Activated T-cell treated with anti-CD3 and anti-CD28 coated beads, Interleukin-2, amount 50 U/mL, for 4 hours (primary cell): ENCODE measurements around the gene CCDC85C. TPM values are rescaled to one million over a fixed set of nuclear protein-coding genes. Genes with fewer than 3 reads are reported as not detected.
A peak's percentile ranks its signal among the peaks of the same experiment; 100 is the strongest.

Experiments
- ATAC-seq, 2 donors: fragments of 200-7000 bp; cut with Tn5 transposase; one replicate each; pipeline ENCODE4 v1.10.0; 2021
- DNase-seq: peaks from one replicate; pipeline ENCODE4 v3.0.0-alpha.2; 2020
- H3K27me3 Mint-ChIP-seq: one replicate; pipeline ENCODE4 v1.8.0; 2021; ENCODE audit warnings: low read depth, mixed read lengths
- H3K36me3 Mint-ChIP-seq: one replicate; pipeline ENCODE4 v1.8.0; 2022; ENCODE audit warnings: mixed read lengths; ENCODE audit not compliant: insufficient read depth
- H3K4me1 Mint-ChIP-seq: one replicate; pipeline ENCODE4 v1.8.0; 2021; ENCODE audit warnings: low read depth, mixed read lengths
- H3K4me3 Mint-ChIP-seq: one replicate; pipeline ENCODE4 v1.8.0; 2021; ENCODE audit warnings: mild to moderate bottlenecking, moderate library complexity, mixed read lengths
- H3K9me3 Mint-ChIP-seq: one replicate; pipeline ENCODE4 v1.8.0; 2021; ENCODE audit warnings: mixed read lengths
- total RNA-seq, 3 donors: library from RNA; stranded (reverse); gene quantifications; one replicate each; pipeline ENCODE4 v1.2.1, GENCODE V29; 2021

Gene CCDC85C
- total RNA-seq, 3 donors from 2014 or later = 3.8 to 11.1 (median 3.8) TPM

DNA sequence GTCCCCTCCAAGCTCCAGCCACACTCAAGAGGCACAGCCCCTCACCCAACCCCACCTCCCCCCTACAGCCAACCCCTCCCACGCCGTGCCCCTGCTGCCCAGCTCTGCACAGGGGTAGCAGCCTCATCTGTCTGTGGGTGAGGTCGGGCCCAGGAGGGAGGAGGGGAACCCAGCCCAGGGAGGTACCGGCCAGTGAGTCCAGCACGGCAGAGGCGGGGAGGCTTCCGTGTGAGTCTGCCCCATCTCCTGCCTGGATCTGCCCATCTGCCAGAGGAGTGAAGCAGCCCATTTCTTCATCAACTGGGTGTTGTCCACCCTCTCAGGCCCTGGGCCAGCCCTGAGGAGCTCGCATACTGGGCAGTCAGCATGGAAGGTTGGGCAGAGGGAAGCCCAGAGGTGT lies 68.6 kb downstream of the CCDC85C start:
- ATAC-seq (no peak), DNase-seq (no peak)
- H3K27me3 Mint-ChIP-seq = no peaks in the 10 kb centered on the region
- no peak overlapping the region for H3K4me3 Mint-ChIP-seq
- H3K36me3 Mint-ChIP-seq = no peaks in the 10 kb centered on the region
- H3K9me3 Mint-ChIP-seq = no peaks in the 10 kb centered on the region
- no peaks in the 10 kb centered on the region for H3K4me1 Mint-ChIP-seq

DNA sequence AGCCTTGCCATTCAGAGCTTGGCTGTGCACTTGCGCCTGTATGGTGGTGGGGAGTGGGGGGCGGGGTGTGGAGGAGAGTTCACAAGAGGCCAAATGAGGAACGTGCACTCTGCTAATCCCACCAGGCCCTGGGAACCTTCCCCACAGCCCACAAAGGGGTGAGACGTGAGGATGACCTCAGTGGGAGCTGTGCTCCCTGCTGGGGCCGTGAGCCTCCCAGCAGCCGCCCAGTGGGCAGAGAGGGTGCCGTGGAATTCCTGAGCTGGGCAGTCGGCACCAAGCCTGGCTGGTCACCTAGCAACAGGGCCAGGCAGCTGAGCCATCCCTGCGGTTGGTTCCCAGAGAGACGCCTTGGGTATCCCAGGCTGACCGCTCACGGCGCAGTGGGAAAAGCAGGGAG lies 69.1 kb downstream of the CCDC85C start:
- Mint-ChIP-seq H3K27me3 (no peaks in the 10 kb centered on the region), H3K4me3 (no peak overlapping the region), H3K9me3 (no peaks in the 10 kb centered on the region), H3K36me3 (no peaks in the 10 kb centered on the region), H3K4me1 (no peaks in the 10 kb centered on the region)
- DNase-seq = no peak
- ATAC-seq = no peak

DNA sequence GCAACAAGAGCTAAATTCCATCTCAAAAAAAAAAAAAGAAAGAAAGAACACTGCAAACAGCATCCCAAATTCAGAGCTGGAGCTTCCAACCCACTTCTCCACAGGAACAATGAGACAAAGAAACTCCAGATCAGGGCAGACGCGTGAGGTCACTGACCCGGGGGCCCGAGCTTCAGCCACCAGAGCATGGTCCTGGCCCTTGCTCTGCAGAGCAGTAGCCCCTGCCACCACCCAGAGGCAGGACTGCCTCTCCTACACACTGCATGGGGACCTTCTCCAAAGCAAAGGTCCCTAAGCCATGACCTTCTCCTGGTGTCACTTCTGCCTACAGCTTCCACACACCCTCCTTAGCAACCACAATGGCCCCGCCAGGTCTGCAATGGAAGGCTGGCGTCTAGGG lies 69.7 kb downstream of the CCDC85C start:
- H3K4me3 Mint-ChIP-seq = no peak overlapping the region
- H3K36me3 Mint-ChIP-seq = no peaks in the 10 kb centered on the region
- no peaks in the 10 kb centered on the region for H3K27me3 Mint-ChIP-seq
- no peak for DNase-seq
- H3K9me3 Mint-ChIP-seq = no peaks in the 10 kb centered on the region
- H3K4me1 Mint-ChIP-seq = no peaks in the 10 kb centered on the region
- no peak for ATAC-seq

DNA sequence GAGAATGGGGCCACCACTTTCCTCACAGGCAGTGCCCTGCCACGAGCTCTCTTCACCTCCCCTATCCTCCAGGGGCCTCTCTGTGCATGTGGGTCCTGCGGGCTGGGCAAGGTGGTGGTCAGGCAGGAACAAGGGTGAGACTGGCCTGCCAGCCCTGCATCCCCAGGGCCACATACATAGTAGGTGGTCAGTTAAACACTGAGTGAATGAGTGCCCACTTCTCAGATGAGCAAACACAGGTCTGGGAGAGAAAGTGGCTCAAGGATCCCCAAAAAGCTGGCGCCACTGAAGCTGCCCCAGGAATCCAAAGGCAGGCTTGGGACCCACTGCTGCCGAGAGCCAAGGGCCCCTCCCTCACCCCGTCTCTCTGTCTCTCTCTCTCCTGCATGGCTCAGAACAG lies 71.7 kb downstream of the CCDC85C start:
- ATAC-seq (no peak), DNase-seq (no peak)
- Mint-ChIP-seq H3K36me3 (no peaks in the 10 kb centered on the region), H3K9me3 (no peaks in the 10 kb centered on the region), H3K27me3 (no peaks in the 10 kb centered on the region), H3K4me3 (no peak overlapping the region), H3K4me1 (no peaks in the 10 kb centered on the region)

DNA sequence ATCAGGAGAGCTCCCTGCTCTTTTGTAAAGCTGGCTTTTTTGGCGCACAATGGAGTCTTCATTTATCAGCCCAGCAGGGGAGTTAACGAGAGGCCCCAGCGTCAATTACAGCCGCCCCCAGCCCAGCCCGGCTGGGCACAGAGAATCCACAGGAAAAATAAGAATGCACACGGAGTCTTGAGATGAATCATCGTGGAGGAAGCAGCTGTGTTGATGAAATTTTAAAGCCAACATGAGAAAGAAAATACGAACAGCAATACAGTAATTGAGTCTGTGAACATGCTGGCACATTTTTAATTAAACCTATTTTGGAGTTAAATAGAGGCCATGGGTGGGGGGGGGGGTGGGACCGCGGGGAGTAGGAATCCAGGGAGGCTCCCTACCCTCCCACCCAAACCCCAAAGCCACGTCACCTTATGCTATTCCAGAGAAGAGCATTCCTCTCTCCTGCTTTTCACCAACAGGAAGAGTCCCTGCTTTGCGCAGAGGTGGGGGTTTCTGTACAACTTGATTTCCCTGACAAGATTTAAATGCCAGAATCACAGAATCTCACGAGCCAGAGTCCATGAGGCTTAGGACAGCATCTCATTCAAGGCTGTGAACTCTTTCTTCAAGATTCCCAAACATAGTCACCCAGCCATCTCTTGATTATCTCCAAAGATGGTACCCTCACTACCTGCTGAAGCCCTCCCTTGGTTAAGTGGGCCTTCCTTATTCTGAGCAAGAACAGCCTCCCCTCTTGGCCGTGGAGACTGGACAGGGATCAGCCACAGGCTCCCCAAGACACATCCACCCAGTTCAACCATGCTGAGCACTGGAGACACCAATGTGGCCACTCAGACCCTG lies 72.5 kb downstream of the CCDC85C start:
- Mint-ChIP-seq H3K27me3 (no peaks in the 10 kb centered on the region), H3K9me3 (no peaks in the 10 kb centered on the region), H3K36me3 (no peaks in the 10 kb centered on the region), H3K4me3 (no peak overlapping the region), H3K4me1 (no peaks in the 10 kb centered on the region)
- DNase-seq (no peak), ATAC-seq (no peak)

DNA sequence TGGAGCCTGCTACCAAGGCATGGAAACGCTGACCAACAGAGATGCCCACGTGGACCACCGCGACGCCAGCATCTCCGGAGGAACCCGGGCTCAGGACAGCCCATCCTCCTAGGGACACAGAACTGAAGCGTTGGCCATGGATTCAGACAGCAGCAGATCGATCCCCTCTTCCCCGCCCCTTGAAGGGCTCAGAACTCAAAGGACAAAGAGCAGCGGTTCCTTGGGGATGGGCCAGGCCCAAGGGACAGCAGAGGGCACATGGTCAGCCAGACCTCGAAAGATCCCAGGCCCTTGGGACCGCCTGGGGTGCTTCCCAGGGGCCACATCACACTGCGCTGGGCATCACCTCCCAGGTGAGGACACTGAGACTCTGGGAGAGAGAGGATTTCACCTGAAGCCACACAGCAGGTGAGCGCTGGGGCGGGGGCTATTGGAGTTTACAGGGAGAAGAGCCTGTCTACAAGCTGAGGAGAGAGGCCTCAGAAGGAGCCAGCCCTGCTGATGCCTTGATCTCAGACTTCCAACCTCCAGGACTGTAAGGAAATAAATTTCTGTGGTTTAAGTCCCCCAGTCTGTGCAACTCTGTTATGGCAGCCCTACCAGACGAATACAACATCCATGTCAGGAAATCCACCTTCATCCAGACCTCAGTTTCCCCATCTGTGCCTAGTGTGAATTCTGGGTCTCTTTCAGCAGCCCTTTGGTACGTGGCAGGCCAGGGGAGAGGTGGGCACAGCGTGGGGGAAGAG lies 73.4 kb downstream of the CCDC85C start:
- no peak overlapping the region for H3K4me3 Mint-ChIP-seq
- DNase-seq (no peak), ATAC-seq (no peak)
- no peaks in the 10 kb centered on the region for H3K36me3 Mint-ChIP-seq
- H3K27me3 Mint-ChIP-seq = no peaks in the 10 kb centered on the region
- H3K4me1 Mint-ChIP-seq = peaks cover 4% of the 10 kb centered on the region
- no peaks in the 10 kb centered on the region for H3K9me3 Mint-ChIP-seq

DNA sequence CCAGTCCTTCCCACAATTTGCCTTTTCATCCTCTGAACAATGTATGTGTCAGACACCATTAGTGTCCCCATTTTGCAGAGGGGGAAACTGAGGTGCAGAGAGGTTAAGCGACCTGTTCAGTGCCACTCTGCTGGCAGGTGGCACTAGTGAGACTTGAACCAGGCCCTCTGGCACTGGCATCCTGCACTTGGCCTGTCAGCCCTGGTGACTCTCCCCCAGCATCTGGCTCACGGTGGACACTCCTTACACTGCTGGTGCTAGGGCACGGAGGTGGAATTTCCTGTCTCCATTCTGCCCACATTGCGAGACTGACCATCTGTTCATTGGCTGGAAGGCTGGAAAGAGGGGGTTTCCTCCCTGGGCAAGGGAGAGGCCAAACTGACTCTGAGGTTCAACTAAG lies 74.1 kb downstream of the CCDC85C start:
- no peaks in the 10 kb centered on the region for H3K27me3 Mint-ChIP-seq
- H3K9me3 Mint-ChIP-seq = no peaks in the 10 kb centered on the region
- DNase-seq (no peak), ATAC-seq (no peak)
- H3K36me3 Mint-ChIP-seq = no peaks in the 10 kb centered on the region
- no peak overlapping the region for H3K4me3 Mint-ChIP-seq
- H3K4me1 Mint-ChIP-seq = peaks cover 10% of the 10 kb centered on the region

DNA sequence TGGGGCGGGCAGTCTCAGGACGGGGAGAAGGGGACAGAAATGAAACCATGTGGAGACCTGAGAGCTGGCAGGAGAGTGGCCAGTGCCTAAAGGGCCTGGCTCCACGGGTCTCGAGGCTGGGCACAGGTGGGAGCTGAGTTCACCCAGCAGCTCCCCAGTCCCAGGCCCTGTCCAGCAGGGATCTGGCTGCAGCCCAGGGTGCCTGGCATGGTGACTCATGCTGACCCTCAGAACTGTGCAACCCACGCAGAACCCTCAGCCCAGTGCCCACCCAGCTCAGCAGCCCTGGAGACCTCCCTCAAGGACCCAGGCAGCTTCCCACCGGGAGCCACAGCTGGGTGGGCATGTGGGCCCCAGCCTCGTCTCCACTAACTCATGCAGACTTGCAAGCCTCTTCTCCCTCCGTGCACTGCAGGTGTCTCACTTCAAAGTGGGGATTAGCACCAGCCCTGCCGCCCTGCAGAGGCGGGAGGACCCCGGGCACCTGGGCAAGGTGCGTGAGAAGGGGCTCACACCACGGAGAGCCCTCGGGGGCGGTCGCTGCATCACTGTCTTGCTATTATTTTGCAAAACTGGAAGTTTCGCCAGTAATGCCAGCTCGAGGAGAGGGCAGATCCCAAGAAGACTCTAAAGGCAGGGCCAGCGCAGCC lies 76.5 kb downstream of the CCDC85C start:
- Mint-ChIP-seq H3K27me3 (no peaks in the 10 kb centered on the region), H3K9me3 (no peaks in the 10 kb centered on the region), H3K4me1 (peaks cover 18% of the 10 kb centered on the region), H3K36me3 (no peaks in the 10 kb centered on the region), H3K4me3 (no peak overlapping the region)
- DNase-seq (no peak), ATAC-seq (no peak)

DNA sequence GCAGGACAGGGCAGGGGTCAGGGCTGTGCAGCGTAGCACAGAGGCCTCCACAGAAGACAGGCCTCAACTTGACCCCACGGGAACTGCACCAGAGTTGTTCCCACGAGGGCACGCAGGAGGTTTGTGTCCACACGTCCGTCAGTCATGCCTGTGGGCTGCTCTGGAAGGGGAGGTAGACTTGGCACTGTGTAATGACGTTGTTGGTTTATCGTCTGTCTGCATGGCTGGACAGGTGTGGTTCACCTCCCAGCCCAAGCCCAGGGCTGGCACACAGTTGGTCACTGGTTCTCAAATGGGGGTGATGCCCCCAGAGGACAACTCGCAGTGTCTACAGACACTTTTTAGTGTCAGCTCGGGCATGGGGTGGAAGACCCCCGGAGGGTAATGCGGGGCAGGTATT lies 77.0 kb downstream of the CCDC85C start:
- H3K4me3 Mint-ChIP-seq = no peak overlapping the region

DNA sequence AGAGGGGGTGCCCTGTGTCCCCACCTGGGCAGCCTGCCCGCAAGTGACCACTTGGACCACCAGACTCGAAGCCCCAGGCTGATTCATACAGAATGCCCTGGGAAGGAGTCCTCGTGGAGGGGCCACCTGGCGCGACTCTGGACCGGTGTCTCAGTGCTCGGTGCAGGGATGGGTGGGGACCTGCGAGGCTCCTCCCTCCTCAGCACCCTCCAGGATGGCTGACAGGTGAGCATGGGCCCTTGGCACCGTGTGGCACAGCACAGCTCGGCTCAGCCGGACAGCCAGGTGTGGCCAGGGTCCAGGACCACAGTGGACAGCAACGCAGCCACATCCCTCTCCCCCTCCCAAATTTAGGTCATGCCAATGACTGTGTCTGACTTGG lies 78.3 kb downstream of the CCDC85C start:
- Mint-ChIP-seq H3K4me1 (peaks cover 18% of the 10 kb centered on the region), H3K4me3 (no peak overlapping the region), H3K27me3 (no peaks in the 10 kb centered on the region), H3K36me3 (no peaks in the 10 kb centered on the region), H3K9me3 (no peaks in the 10 kb centered on the region)
- ATAC-seq (no peak), DNase-seq (no peak)

More for the DNA sequence above, 77.0 kb downstream of the CCDC85C start:
- Mint-ChIP-seq H3K36me3 (no peaks in the 10 kb centered on the region), H3K9me3 (no peaks in the 10 kb centered on the region), H3K4me1 (peaks cover 18% of the 10 kb centered on the region), H3K27me3 (no peaks in the 10 kb centered on the region)
- no peak for DNase-seq
- no peak for ATAC-seq

DNA sequence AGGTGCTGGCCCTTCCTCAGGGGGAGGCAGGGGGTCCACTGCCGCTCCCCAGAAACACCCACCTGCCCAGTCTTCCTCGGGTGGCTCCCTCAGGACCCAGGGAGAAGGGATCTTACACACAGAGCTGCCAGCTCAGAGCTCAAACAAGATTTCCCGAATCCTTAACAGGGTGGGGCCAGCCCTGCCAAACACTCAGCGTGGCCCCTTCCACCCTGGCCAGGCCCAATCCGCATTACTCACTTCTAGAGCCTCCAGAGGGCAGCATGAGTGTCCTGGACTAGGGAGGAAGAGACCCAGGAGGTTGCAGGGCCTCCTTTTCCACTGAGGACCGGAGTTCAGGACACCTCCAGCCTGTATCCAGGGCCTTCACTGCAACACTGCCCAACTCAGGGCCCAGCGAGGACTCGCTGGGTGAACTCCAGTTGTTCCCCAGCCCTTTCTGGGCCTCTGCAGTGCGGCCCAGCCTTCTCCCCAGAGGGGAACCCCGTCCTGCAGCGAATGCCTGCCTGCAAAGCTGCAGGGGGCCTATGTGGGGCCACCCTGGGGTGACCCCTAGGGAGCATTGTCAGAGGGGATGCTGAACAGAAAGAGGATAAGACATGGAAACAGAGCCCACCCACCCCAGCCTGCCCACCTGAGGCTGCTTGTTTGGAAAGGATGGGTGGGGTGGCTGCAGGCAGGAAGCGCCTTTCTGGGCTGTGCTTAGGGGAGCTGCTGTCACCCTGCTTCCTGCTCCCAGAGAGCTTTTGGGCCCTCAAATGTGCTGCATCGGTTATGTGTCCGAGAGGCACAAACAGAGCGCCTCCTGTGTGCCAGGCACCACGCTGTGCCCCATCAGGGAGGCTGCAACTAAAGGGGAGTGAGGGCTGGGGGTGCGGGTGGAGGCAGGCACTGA lies 79.0 kb downstream of the CCDC85C start:
- peak overlapping the region; percentile 51 for H3K4me3 Mint-ChIP-seq
- no peaks in the 10 kb centered on the region for H3K36me3 Mint-ChIP-seq
- no peaks in the 10 kb centered on the region for H3K27me3 Mint-ChIP-seq
- peak; percentile 42 to 64 for ATAC-seq
- no peaks in the 10 kb centered on the region for H3K9me3 Mint-ChIP-seq
- no peak for DNase-seq
- H3K4me1 Mint-ChIP-seq = peaks cover 18% of the 10 kb centered on the region

DNA sequence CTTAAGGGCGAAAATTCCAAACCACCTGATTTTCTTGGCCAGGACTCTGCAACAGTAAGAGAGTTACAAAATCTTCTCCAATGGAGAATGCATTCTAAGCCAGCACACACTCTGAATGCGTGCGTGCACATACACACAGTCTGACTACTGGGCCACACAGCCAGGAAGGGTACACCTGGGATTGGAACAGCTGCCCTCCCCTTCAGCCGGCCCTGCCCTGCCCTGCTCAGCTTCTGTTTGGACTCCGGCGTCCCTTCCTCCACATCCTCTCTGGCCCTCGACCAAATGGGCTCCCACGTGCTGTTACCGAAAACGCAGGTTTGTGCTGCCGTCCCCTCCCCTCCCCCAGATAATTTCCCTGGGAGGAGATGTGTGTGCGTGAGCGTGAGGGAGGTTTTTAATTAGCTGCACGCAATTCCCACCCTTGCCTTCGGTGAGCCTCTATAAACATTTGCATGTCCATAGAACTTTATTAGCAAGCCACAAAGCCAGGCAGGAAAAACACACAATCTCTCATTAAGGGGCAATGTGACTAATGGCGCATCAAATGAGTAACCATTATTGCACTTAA lies 79.8 kb downstream of the CCDC85C start:
- no peak overlapping the region for H3K4me3 Mint-ChIP-seq
- ATAC-seq = no peak
- H3K9me3 Mint-ChIP-seq = no peaks in the 10 kb centered on the region
- H3K4me1 Mint-ChIP-seq = peaks cover 18% of the 10 kb centered on the region
- DNase-seq = no peak
- no peaks in the 10 kb centered on the region for H3K36me3 Mint-ChIP-seq
- H3K27me3 Mint-ChIP-seq = no peaks in the 10 kb centered on the region

DNA sequence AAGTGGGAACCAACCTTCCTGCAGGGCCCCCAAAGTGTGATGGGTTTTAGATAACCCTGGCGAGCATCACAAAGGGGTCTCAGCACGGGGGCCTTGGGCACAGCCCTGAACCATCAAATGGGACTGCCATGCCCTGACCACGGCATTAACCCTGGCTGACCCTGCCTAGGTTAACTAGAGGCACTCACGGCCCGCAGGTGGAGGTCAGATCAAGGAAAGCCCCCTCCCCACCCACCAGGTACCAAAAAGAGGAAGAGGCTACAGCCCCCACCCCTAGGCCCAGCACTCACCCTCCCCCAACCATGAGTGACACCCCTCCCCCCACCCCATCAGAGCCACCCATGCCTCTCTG lies 80.3 kb downstream of the CCDC85C start:
- H3K4me1 Mint-ChIP-seq = peaks cover 18% of the 10 kb centered on the region
- H3K9me3 Mint-ChIP-seq = no peaks in the 10 kb centered on the region
- no peak overlapping the region for H3K4me3 Mint-ChIP-seq
- DNase-seq (no peak), ATAC-seq (no peak)
- H3K27me3 Mint-ChIP-seq = no peaks in the 10 kb centered on the region
- H3K36me3 Mint-ChIP-seq = no peaks in the 10 kb centered on the region
